ENCODE measurements around the gene EMILIN2. TPM values are rescaled to one million over a fixed set of nuclear protein-coding genes. Genes with fewer than 3 reads are reported as not detected.
A peak's percentile ranks its signal among the peaks of the same experiment; 100 is the strongest.

EMILIN2 gene
- total and polyA plus RNA-seq, 9 of the 15 experiments (the other 6 are each of a cell fraction or from before 2014, with no cell fraction given) = 0.01 to 0.40 (median 0.19) TPM

- Histone ChIP-seq H2AFZ (ENCODE audit: low read depth, low read length) (0 out of 2 replicates have a peak overlapping the region, but pooled peaks have one; percentile 12), H3K27ac (ENCODE audit: extremely low read depth, low read depth, low read length) (no peak overlapping the region), H3K4me1 (replicated peaks in 1 of 2; ENCODE audit: control insufficient read depth in 2 of 2, insufficient read depth in 2 of 2, low read length in 2 of 2) (peaks cover 48 to 60% of the 10 kb centered on the region in 2 experiments), H3K4me2 (ENCODE audit: insufficient read depth, low read length) (no peak overlapping the region), H3K9me1 (ENCODE audit: control insufficient read depth, insufficient read depth, low read length) (no peaks in the 10 kb centered on the region), H3K9ac (ENCODE audit: insufficient read depth in 1 of 2, low read depth in 2 of 2, low read length in 2 of 2) (no peak overlapping the region), H3K4me3 (no peak overlapping the region), H4K20me1 (replicated peaks; ENCODE audit: control insufficient read depth, insufficient read depth, low read length) (no peaks in the 10 kb centered on the region), H3K9me3 (replicated peaks; ENCODE audit: control insufficient read depth, insufficient read depth, low read depth, low read length) (no peaks in the 10 kb centered on the region), H3K36me3 (ENCODE audit: control insufficient read depth, insufficient read depth, low read length) (no peaks in the 10 kb centered on the region), H3K27me3 (ENCODE audit: control insufficient read depth in 2 of 2, insufficient read depth in 2 of 2, low read length in 2 of 2) (no peaks in the 10 kb centered on the region), H3K79me2 (ENCODE audit: control insufficient read depth, insufficient read depth, low read length) (no peaks in the 10 kb centered on the region)
- FAIRE-seq (no peak), DNase-seq (ENCODE audit: extremely low read depth in 1 of 4, low spot score in 3 of 4) (no peak), ATAC-seq (no peak)
- intact Hi-C loops (cut with micrococcal nuclease) (no loop called here), in situ Hi-C loops (cut with MboI) (no loop called here)
- ChIA-PET CTCF (ENCODE audit: low intra/inter-chr PET ratio) (interaction anchor here (0.6 kb wide), 1 partner anchor 216 kb away, joined by 6 read pairs; no protein-coding TSS in a partner anchor), POLR2A (interaction anchor here (0.8 to 1.1 kb wide), 2 partner anchors 12 to 15 kb away, joined by 3 read pairs; no protein-coding TSS in a partner anchor)
- BruUV-seq (replicated peaks) = no TSS peak
- WGBS (ENCODE audit: insufficient coverage, low coverage, missing lambda C conversion rate) = 36% methylated on average over 11 of the region's 11 CpGs
- TF ChIP-seq USF2 (CRISPR knock-in tag; IDR thresholded peaks at IDR 0.05) = peak; percentile 7; the same call in 1 of the 2 replicates
- peak; percentile 30 to 60; a peak in 2 of 4 replicates for TF ChIP-seq KDM1A (IDR thresholded peaks at IDR 0.05)
- no peak for TF ChIP-seq MIER1 (IDR thresholded peaks at IDR 0.05; ENCODE audit: low read depth)
- TF ChIP-seq ZNF316 (IDR thresholded peaks at IDR 0.05) = peak; percentile 52
- 0 out of 4 replicates have a peak, but pooled peaks of 1 of the 2 experiments have one; percentile 41 for TF ChIP-seq RCOR1 (IDR thresholded peaks at IDR 0.05; ENCODE audit: borderline replicate concordance in 1 of 2, low read depth in 2 of 2, low read length in 2 of 2)
Observed at GRCh38 chr18:2856547-2857170, 9.9 kb downstream of the EMILIN2 start.
